GM19238 (cell line): ENCODE data around the gene GSTA2.
A peak's percentile ranks its signal among the peaks of the same experiment; 100 is the strongest.
"Not testable (repeated sequence)": the region's sequence is repeated elsewhere in the genome, so short reads cannot be mapped to it uniquely, and the experiment has no call there.

Experiments used
- DNase-seq: peaks from one replicate; pipeline ENCODE4 v3.0.0; 2011; ENCODE audit warnings: low spot score; ENCODE audit not compliant: insufficient read length

Gene GSTA2

DNA sequence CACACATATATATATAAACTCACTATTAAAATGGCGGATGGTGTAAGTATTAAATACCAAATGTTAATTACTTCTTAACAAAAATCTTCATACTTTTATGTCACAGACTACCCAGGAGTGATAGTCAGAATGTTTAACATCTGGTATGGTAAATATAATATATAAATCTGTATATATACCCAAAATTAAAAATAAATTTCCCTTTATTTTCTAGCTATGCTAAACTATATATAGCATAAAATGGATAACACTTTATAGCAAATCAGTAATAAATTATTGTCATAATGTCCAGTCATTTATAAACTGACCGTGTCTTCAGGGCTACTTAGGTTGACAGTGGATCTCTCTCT is 37.1 kb downstream of the GSTA2 start:
- no peak for DNase-seq

DNA sequence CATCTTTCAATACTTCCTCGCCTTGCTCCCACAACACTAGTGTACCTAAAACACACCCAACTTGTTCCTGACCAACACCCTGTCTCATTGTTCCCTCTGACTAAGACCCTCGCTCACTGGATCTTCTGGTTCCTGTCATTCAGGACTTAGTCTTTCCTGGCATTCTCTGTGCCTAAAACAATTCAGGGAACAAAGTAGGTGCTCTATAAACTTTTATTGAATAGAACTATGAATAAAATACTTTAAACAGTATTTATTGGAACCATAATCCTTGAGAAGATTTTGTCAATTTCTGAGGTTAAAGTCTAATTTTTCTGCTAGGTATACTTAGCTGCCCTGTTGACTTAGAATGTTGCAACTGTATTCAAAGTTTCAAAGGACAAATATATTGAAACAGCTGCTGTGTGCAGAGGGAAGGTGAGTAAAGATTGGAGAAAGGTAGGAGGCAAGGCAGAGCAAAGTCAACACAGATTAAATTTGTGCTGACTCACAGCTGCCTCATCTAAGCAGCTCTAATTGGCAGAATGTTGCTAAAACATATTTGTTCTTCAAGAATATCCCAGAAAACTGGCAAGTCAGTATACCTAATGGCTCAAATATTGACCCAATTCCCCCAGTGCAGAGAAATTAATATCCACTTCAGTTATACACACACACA is 37.6 kb downstream of the GSTA2 start:
- DNase-seq, result no peak

DNA sequence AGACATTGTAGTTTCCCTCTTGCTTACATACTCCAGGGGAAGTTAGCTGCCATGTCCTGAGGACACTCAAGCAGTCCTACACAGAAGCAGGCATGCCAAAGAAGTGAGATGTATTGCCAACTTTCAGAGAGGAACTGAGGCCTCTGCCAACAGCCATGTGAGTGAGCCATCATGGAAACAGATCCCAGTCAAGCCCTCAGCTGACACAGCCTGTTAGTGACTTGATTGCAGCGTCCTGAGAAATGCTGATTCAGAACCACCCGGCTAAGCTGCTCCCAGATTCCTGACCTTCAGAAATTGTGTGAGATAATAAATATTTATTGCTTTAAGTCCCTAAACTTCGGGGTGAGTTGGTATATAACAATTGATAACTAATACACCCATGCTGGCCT is 38.1 kb downstream of the GSTA2 start:
- DNase-seq, result no peak

DNA sequence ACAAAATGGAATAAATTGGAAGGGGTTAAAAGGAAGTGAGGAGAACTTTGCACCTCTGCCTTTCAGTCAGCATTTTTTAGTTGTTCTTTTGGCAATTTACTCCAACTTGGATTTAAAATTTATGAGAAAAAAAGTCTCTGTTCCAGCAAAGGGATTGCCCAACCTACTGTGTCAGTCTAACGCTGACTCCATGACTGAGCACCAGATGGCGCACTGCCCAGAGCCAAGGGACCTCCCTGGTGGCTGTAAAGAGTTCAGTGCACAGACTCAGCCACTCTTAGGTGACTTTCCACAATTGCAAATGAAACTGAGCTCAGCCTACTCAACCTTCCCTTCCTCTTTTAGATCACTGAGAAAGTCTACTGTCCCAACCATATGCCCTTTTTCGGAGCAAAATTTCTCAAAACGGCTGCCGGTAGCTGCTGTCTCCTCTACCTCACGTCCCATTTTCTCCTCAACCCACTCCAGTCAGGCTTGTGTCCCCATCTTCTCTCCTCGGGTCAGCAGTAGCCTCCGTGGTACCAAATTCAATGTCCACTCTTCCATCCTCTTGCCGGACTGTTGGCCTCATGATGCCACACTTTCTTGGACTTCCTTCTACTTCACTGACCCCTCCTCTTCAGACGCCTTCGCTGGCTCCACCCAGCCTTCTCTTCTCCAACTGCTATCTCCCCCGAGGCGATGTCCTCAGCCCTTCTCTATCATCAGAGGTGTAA is 38.7 kb downstream of the GSTA2 start:
- DNase-seq, result peak; percentile 53

DNA sequence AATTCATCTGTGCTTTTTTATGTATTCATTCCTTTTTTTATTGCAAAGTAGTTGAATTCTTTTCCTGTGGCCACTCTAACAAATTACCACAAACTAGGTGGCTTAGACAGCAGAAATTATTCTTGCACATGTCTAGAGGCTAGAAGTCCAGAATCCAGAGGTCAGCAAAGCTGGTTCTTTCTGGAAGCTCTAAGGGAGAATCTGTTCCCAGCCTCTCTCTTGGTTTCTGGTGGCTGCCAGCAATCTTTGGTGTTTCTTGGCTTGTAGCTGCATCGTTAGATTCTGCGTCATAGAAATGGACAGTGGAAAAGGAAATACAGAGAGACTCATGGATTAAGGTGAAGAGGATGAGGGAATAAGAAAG is 39.3 kb downstream of the GSTA2 start:
- DNase-seq, result no peak

DNA sequence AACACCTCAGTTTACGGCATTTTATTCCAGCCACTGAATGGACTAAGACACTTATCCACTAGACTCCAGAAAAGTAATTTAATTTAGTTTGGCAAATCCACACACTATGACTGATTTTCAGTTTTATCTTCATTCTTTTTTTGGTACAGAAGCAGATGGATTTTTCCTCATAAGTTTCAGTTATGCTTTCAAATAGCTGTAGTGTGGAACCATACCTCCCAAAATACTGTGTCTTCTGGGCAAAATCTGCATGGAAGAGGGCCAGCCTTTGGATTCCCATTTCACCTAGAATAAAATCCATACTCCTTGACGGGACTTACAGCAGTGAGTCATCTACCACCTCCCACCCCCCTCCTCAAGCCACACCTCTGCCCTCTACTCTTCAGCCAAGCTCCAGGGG is 43.0 kb downstream of the GSTA2 start:
- no peak for DNase-seq

DNA sequence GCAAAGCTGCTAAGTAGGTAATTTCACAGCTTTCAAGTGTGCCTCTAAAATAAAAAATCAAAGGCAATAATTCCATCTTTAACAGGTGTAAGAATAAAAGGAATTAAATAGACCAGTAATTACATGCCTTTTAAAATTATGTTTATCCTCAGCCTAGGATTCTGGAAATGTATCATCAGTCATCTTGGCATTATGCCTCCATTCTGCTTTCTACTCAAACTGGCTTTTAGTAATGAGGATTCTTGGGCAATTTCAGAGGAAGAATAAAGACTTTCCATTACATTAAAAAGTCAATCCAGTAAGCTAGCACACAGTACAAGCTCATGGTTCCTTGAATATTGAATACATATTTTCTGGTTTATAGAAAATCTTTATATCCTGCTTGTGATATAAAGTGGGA is 44.7 kb downstream of the GSTA2 start:
- no peak for DNase-seq

DNA sequence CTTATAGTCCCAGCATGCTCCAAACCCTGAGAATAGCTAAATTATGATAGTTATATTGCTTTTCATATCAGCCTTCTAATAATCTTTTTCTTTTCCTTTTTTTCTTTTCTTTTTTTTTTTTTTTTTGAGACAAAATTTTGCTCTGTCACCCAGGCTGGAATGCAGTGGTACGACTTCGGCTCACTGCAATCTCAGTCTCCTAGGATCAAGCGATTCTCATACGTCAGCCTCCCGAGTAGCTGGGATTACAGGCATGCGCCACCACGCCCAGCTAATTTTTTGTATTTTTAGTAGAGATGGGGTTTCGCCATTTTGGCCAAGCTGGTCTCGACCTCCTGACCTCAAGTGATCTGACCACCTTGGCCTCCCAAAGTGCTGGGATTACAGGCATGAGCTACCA is 48.5 kb downstream of the GSTA2 start:
- DNase-seq, result not testable (repeated sequence)

DNA sequence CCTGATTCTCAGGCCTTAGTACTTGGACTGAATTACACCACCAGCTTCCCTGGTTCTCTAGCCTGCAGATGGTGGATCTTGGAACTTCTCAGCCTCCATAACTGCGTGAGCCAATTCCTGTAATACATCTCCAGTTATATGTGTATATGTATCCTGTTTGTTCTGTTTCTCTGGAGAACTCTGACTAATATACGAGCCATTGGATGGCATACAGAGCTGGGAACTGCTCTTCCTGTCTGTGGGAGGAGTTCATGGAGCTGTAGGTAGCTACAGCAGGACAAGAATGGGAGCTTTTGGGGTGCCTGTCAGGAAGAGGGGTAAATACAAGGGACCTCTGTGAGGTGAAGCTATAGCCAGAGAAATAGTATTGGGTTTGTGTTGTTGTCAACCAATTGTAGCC is 51.1 kb downstream of the GSTA2 start:
- no peak for DNase-seq

DNA sequence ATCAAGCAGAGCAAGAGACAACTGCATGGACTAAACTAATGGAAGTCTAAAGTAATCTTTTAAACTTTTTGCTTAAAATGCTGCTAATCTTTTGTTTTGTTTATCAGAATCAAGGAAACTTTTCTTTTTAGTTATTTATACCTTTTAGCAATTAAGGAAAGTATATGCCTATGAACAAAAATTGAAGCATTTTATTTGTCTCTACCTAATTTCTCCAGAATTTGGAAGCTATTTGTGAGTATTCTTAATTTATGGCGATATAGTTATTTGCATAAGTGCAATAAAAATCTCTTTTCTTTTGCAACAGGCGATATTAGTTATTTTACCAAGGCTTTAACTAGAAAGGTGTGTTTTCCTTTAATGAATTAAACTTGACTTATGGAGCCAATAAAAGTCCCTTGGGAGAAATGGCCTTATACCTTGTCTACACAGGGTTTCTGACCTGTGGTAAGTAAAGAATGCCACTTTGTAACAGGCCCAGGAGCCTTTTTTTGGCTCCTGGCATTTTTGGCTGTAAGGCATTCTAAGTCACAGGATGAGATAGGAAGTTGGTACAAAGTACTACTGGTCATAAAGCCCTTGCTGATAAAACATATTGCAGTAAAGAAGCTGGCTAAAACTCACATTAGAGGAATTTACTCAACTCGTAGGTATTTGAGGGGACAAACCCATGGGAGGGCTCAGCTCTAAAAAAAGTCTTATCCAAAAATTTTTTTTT is 55.2 kb downstream of the GSTA2 start:
- DNase-seq, result no peak

DNA sequence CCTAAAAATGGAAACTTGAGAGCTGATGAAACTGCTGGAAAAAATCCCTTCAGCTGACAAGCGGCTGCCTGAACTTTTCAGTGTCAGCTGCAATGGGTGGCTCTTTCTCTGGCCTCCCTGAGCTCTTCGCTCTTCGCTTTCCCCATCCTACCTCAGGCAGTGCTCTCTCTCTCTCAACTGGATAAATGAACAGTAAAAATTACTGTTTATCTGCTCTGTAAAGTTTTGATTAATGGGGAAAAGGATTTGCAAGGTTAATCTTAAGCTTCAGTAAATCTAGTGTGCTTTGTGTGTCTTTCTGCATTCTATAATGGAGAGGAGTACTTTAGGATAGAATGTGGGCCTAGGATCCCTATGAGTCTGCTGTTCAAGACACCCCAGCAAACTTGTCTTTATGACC is 57.3 kb downstream of the GSTA2 start:
- DNase-seq, result no peak

DNA sequence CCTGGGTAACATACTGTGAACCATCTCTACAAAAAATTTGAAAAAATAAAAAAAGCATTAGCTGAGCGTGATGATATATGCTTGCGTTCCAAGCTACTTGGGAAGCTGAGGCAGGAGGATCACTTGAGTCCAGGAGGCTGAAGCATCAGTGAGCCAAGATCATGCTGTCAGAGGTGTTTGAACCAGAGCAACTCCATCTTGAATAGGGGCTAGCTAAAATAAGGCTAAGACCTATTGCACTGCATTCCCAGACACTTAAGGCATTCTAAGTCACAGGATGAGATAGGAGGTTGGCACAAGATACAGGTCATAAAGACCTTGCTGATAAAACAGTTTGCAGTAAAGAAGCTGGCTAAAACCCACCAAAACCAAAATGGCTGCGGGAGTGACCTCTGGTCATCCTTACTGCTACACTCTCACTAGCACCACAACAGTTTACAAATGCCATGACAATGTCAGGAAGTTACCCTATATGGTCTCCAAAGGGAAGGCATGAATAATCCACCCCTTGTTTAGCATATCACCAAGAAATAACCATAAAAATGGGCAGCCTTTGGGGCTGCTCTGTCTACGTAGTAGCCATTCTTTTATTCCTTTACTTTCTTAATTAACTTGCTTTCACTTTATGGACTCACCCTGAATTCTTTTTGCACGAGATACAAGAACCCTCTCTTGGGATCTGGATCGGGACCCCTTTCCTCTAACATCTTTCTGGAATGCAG is 58.3 kb downstream of the GSTA2 start:
- DNase-seq, result not testable (repeated sequence)

DNA sequence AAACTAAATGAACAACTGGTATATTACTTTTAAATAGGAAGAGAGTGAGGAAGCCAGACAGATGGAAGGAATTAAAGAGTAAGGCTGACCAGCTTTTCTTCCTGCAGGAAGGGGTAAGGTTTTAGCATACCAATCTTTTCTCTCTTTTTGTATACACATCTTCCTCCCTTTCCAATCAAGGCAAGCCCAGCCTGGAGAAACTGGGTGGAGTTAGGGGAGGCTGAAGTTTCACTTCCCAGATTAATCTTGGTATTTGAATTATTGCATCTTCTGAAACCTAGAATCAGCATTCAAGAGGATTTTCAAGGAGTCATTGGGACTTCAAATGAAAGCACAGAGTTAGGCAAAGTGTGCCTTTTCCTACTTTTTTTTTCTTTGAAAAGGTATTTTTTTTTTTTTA is 59.2 kb downstream of the GSTA2 start:
- no peak for DNase-seq
